GM21576 (cell line): Measurements from ENCODE around the gene TRIM24.
"Not testable (repeated sequence)": the region's sequence is repeated elsewhere in the genome, so short reads cannot be mapped to it uniquely, and the experiment has no call there.

ENCODE experiments used
- ATAC-seq: cut with Tn5 transposase; IDR thresholded peaks from one replicate; pipeline ENCODE4 v1.9.1; 2021; ENCODE audit warnings: mild to moderate bottlenecking, moderate library complexity; ENCODE audit not compliant: unreplicated experiment

Gene TRIM24

DNA sequence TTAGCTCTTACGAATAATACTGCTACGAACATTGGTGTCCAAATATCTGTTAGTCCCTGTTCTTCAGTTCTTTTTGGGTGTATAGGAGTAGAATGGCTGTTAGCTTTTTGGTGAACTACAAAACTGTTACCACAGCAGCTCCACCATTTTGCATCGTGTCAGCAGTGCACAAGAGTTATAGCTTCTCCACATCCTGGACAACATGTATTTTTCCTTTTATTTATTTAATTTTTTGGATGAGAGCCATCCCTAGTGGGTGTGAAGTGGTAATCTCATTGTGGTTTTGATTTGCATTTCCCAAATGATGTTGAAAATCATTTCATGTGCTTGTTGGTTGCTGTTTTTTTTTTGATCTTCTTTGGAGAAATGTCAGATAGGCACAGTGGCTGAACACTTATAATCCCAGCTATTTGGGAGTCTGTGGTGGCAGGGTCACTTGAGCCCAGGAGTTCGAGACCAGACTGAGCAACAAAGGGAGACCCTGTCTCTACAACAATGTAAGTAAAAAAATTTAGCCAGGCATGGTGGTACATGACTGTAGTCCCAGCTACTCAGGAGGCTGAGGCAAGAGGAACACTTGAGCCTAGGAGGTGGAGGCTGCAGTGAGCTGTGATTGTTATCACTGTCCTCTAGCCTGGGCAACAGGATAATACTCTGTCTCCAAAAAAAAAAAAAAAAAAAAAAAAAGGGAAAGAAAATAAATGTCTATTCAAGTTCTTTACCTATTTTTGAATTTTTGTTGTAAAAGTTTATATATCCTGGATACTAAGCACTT lies 31.7 kb downstream of the TRIM24 start:
- ATAC-seq = no peak

DNA sequence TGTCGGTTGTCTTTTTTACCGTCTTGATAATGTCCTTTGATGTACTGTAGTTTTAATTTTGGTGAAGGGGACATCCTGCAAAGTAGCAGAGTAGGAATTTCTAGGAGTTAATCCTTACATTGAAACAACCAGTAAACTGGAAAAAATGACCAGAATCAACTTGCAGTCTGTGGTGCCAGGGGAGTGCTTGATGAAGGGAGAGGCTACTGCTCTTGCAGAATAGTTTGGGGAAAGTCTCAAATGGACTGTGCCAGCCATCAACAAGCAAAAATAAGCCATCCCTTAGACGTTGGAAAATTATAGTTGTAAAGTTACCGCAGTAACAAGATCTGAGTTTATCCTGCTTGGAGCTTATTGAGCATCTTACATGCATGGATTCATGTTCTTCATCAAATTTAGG lies 32.4 kb downstream of the TRIM24 start:
- no peak for ATAC-seq

GRCh38 chr7:138493535-138493934 lies 33.5 kb downstream of the TRIM24 start:
- ATAC-seq = no peak

DNA sequence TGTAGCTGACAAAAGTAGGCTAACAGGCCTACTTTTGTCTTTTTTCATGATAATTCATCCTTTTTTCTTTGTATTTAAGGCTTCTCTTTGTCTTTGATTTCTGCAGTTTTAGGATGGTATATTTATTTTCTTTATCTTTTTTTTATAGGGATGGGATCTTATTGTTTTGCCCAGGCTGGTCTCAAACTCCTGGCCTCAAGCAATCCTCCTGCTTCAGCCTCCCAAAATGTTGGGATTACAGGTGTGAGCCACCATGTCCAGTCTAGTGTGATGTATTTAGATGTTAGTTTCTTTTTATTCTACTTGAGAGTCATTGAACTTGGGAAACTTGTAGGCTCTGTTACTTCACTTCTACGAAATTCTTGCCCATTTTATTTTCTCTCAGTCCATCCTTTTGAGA lies 35.4 kb downstream of the TRIM24 start:
- no peak for ATAC-seq

DNA sequence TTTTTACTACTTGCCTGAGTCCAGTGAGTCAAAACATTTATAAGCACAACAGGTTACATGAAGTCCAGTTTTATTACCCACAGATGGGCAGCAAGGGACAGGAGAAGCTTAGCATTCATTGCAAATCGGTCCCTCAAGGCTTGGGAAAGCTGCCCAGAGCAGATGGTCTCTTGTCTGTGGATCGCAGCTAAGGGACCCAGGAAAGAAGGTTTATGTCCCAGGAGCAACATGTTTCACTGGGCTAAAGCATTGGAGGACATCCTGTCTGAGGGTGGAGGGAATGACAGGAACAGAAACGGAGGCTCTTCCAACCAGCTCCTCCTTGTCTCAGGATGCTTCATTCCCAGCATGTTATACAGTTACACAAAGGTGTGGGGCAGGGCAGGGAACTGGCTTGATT lies 39.3 kb downstream of the TRIM24 start:
- no peak for ATAC-seq

GRCh38 chr7:138500303-138500702 lies 40.2 kb downstream of the TRIM24 start:
- not testable (repeated sequence) for ATAC-seq

DNA sequence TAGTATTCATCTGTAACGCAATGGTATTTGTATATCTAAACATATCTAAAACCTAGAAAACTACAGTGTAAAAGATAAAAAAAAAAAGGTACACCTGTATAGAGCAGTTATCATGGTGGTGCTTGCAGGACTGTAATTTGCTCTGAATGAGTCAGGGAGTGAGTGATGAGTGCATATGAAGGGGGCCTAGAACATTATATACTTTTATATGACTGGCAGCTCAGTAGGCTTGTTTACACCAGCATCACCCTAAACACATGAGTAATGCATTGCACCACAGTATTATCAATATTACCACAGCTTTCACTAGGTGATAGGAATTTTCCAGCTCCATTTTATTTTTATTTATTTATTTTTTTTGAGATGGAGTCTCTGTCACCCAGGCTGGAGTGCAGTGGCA lies 40.8 kb downstream of the TRIM24 start:
- ATAC-seq = no peak

GRCh38 chr7:138502023-138502767 lies 42.1 kb downstream of the TRIM24 start:
- ATAC-seq = no peak

DNA sequence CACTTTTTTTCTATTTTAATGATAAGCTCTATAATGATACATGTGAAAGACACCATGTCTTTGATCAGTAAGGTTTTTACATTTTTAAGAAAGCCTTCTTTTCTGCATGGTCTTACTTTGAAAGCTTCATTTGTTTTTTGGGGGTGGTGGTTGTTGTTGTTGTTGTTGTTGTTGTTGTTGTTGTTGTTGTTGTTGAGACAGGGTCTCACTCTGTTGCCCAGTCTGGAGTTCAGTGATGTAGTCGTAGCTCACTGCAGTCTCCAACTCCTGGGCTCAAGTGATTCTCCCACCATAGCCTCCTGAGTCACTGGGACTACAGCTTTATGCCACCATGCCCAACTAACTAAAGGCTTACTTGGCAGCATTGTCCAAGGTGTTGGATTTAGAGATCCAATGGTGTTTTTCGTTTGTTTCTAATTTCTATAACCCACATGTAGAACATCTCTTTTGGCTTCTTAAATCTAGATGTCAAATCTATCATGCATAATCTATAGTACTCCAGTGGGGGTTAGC lies 45.4 kb downstream of the TRIM24 start:
- no peak for ATAC-seq

DNA sequence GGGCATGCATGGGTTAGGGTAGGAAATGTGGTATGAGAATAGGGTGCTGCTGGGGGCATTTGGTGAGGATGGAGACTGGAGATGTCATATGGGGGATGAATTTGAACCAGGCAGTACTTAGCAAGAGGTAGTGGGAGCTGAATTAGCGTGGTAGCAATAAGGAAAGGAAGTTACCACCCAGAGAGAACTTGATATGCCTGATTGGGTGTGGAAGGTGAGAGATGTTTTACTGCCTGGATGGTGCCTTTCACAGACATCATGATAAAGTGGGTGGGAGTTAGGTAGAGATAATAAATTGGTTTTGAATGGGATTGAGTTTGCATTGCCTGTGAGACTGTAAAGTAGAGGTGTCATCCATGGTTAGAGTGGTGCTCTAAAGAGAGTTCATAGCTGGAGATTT lies 46.7 kb downstream of the TRIM24 start:
- no peak for ATAC-seq

GRCh38 chr7:138510003-138510402 lies 49.9 kb downstream of the TRIM24 start:
- ATAC-seq = no peak

DNA sequence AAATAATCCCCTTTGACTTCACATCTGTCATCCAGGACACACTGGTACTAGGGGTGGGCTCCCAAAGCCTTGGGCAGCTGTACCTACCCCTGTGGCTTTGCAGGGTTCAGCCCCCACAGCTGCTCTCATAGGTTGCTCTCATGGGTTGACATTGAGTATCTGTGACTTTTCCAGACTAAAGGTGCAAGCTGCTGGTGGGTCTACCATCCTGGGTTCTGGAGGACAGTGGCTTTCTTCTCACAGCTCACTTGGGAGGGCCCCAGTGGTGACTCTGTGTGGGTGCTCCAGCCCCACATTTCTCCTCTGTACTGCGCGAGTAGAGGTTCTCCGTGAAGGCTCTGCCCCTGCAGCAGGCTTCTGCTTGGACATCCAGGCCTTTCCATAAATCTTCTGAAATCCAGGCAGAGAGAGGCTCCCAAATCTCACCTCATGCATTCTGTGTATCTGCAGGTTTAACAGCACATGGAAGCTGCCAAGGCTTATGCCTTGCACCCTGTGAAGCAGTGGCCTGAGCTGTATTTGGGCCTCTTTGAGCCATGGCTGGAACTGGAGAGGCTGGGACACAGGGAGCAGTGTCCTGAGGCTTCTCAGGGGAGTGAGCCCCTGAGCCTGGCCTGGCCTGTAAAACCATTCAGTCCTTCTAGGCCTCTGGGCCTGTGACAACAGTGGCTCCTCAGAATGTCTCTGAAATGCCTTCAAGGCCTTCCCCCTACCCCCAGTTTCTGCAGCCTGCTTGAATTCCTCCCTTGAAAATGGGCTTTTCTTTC lies 52.2 kb downstream of the TRIM24 start:
- ATAC-seq = no peak

DNA sequence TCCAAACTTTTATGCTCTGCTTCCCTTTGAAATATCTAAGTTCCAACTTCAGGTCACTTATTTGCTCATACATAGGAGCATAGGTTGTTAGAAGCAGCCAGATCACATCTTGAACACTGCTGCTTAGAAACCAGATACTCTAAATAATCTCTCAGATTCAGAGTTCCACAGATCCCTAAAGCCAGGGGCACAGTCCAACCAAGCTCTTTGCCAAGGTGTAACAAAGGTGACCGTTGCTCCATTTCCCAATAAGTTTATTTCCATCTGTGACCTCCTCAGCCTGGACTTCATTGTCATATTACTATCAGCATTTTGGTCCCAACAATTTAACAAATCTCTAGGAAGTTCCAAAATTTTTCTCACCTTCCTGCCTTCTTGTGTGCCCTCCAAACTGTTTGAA lies 52.8 kb downstream of the TRIM24 start:
- ATAC-seq = no peak

GRCh38 chr7:138513344-138513871 lies 53.3 kb downstream of the TRIM24 start:
- no peak for ATAC-seq

DNA sequence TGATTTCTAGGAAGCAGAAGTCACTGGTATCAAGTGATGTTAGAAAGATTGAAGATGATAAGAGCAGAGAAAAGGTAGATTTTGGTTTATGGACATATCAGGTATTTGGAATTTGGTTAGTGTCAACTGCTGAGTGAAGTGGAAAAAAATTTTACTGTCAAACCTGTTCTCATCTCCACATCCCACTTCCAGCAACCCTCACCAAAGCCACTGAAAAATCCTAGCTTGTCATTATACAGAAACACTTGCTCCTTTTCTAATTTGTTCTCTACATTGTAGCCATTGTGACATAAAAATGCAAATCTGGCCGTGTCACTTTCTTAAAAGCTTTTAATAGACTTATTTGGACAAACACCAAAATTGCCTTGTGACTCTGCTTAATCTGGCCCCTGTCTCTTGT lies 54.0 kb downstream of the TRIM24 start:
- no peak for ATAC-seq

DNA sequence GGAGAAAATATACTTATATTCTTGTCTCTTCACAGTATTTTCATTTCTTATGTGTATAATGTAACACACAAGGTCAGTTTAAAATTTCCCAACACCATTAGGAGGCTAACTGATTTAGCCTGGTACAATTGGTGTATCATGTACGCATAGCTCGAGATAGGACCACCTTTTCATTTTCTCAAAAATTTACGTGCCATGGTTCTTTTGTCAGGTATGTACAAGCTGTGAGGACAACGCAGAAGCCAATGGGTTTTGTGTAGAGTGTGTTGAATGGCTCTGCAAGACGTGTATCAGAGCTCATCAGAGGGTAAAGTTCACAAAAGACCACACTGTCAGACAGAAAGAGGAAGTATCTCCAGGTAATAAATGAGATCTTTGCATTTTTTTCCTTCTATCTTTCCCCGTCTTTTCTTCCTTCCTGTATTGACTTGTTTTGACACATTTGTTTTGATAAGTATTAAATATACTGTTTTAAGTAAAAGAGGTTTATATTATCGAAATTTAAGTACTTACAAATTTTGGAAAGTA lies 55.0 kb downstream of the TRIM24 start:
- ATAC-seq = peak; percentile 67

DNA sequence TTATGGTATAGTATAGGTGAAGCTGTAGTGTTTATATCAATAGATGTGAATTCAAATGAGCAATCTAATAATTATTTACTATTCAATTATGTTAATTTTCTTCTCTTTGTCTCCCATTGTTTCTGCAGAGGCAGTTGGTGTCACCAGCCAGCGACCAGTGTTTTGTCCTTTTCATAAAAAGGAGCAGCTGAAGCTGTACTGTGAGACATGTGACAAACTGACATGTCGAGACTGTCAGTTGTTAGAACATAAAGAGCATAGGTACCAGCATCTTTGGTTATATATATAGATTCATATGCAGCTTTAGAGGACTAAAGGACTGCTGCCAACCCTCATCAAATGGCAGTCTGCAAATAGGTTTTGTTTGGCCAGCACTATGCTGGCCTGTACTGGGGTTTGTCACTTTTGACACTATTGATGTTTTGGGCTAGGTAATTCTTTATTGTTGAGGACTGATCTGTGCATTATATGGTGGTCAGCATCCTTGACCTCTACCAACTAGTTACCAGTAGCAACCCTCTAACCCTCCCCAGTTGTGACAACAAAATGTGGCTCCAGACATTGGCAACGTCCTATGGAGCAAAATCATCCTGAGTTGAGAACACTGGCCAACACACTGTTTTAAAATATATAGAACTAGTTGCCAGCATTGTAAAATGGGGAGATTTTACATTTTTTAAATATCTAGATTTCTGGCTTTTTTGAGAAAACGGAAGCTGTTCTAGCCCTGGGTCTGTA lies 59.2 kb downstream of the TRIM24 start:
- no peak for ATAC-seq

GRCh38 chr7:138520742-138521141 lies 60.7 kb downstream of the TRIM24 start:
- ATAC-seq = no peak

GRCh38 chr7:138521837-138522461 lies 61.9 kb downstream of the TRIM24 start:
- no peak for ATAC-seq

DNA sequence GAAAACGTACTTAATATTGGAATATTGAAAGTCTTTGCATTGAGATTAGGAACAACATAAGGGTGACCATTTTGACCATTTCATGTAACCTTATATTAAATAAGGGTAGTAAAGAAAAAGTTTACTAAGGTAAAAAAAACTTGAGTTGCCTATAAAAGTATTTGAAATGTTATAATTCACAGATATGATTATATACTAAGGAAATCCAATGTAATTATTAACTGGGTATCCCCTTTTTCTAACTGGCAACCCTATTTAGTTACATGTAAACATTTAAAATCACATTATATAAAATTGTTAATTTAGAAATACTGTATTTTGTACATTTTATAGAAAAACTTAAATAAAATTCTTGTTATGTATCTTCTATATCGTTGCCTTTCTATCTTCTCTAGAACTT lies 64.2 kb downstream of the TRIM24 start:
- ATAC-seq = no peak
